OCI-LY3 (cell line): ENCODE measurements around the gene DOCK2.

Experiments used
- H2AFZ ChIP-seq: fragments of 200-600, 300-600 bp; shearing (Covaris generic); 2 replicates; pipeline ENCODE4 v1.6.0; 2014; ENCODE audit warnings: antibody characterized with exemption, low read depth, low read length
- H3K27ac ChIP-seq: fragments of 200-600, 300-600 bp; sonication (generic); 2 replicates; pipeline ENCODE4 v1.5.1; 2014; ENCODE audit warnings: mild to moderate bottlenecking, low read length, moderate library complexity, mixed read lengths
- H3K27me3 ChIP-seq: fragments of 200-600, 300-600 bp; sonication (generic); 2 replicates; pipeline ENCODE4 v1.6.1; 2014; ENCODE audit warnings: low read depth, low read length, mixed read lengths
- H3K36me3 ChIP-seq: fragments of 200-600, 300-600 bp; sonication (generic); replicated peaks from 2 replicates; pipeline ENCODE3; 2014; ENCODE audit warnings: low read depth, low read length, mixed read lengths
- H3K4me1 ChIP-seq: fragments of 300-600, 200-600 bp; sonication (generic); 2 replicates; pipeline ENCODE4 v1.6.1; 2014; ENCODE audit warnings: low read length, mixed read lengths
- H3K4me2 ChIP-seq: fragments of 200-600, 300-600 bp; sonication (generic); 2 replicates; pipeline ENCODE4 v1.6.1; 2014; ENCODE audit warnings: low read length, mixed read lengths
- H3K4me3 ChIP-seq: fragments of 300-600, 200-600 bp; sonication (generic); 2 replicates; pipeline ENCODE4 v1.5.1; 2014; ENCODE audit warnings: antibody characterized with exemption, mild to moderate bottlenecking, low read length, moderate library complexity
- H3K79me2 ChIP-seq: fragments of 300-600, 200-600 bp; shearing (Covaris generic); 2 replicates; pipeline ENCODE4 v1.6.1; 2014; ENCODE audit warnings: mild to moderate bottlenecking, low read length, mixed read lengths
- H3K9ac ChIP-seq: fragments of 300-600, 200-600 bp; shearing (Covaris generic); 2 replicates; pipeline ENCODE4 v1.6.0; 2014; ENCODE audit warnings: mild to moderate bottlenecking, low read length, moderate library complexity
- H3K9me3 ChIP-seq: fragments of 200-600, 300-600 bp; shearing (Covaris generic); 2 replicates; pipeline ENCODE4 v1.6.1; 2014; ENCODE audit warnings: low read length, mixed read lengths; ENCODE audit not compliant: insufficient read depth
- H4K20me1 ChIP-seq: fragments of 200-600, 300-600 bp; sonication (generic); 2 replicates; pipeline ENCODE4 v1.6.1; 2016; ENCODE audit warnings: low read length, mixed read lengths; ENCODE audit not compliant: insufficient read depth
- EZH2phosphoT487 ChIP-seq: fragments of 200-600 bp; shearing (Covaris generic); IDR thresholded peaks from 2 replicates; pipeline ENCODE4 v1.6.1; 2018; ENCODE audit warnings: antibody characterized with exemption, mixed run types, low read depth
- TF ChIP-seq, protein P1 (sequence below): fragments of 200-600, 300-600 bp; sonication (generic); IDR thresholded peaks from 2 replicates; pipeline ENCODE4 v1.5.1; 2014; ENCODE audit warnings: antibody characterized with exemption, low read length, low read depth

Gene DOCK2

DNA sequence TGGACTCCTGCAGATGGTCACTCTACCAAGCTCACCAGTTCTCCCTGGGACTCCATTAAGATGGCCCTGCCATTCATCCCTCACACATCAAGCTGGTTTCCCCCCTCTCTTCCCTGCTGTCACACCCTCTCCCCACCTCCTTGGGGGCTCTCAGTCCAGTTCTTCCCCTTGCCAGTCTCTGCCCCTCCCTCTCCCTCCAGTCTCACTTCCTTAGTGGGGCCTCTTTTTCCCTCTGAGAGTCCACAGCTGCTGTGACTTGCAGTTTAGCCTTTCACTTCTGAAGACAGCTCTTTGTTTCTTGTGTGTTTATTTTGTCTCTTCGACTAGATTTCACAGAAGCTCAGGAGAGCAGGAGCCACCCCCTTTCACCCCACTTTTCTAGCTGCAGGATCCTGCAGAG, 10.5 kb downstream of the DOCK2 start:
- H3K4me2 ChIP-seq: peak overlapping the region; percentile 68
- H3K27me3 ChIP-seq: no peaks in the 10 kb centered on the region
- H3K4me3 ChIP-seq: peak overlapping the region; percentile 56
- H3K9ac ChIP-seq: peak overlapping the region; percentile 24; the same call in 1 of the 2 replicates
- H3K36me3 ChIP-seq: peaks cover 36% of the 10 kb centered on the region
- H3K79me2 ChIP-seq: peaks cover 100% of the 10 kb centered on the region
- H3K4me1 ChIP-seq: peaks cover 58% of the 10 kb centered on the region
- H3K9me3 ChIP-seq: no peaks in the 10 kb centered on the region
- H4K20me1 ChIP-seq: peaks cover 92% of the 10 kb centered on the region
- TF ChIP-seq EZH2phosphoT487: no peak
- TF ChIP-seq, protein P1, sequence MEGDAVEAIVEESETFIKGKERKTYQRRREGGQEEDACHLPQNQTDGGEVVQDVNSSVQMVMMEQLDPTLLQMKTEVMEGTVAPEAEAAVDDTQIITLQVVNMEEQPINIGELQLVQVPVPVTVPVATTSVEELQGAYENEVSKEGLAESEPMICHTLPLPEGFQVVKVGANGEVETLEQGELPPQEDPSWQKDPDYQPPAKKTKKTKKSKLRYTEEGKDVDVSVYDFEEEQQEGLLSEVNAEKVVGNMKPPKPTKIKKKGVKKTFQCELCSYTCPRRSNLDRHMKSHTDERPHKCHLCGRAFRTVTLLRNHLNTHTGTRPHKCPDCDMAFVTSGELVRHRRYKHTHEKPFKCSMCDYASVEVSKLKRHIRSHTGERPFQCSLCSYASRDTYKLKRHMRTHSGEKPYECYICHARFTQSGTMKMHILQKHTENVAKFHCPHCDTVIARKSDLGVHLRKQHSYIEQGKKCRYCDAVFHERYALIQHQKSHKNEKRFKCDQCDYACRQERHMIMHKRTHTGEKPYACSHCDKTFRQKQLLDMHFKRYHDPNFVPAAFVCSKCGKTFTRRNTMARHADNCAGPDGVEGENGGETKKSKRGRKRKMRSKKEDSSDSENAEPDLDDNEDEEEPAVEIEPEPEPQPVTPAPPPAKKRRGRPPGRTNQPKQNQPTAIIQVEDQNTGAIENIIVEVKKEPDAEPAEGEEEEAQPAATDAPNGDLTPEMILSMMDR: no peak
- H2AFZ ChIP-seq: no peak overlapping the region
- H3K27ac ChIP-seq: peak overlapping the region; percentile 66

DNA sequence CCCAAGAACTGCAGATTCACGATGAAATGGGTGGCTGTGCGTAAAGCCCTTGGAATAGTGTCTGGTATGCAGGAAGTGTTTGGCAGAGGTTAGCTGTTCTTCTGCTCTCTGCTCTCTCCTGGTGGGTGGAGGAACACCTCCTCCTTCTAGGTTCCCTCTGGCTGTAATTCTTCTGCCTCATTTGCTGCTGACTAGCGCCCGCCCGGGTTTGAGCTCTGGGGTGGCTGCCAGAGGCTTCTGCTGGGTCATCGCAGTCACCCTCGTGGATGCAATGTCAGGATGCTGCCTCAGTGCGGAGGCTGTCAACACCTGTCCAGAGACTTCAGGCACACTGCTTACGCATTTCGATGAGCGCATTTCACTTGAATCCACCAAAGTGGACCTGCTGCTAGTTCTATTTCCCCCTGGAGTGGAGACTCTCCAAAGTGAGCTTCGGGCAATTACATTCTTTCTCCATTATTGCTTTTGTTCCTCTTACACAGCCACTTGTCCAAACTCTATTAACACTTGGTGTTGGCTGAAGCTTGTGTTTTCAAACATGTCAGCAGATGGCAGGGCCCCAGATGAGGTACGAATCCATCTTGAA, 11.7 kb downstream of the DOCK2 start:
- Histone ChIP-seq H3K9ac (no peak overlapping the region), H3K4me3 (no peak overlapping the region), H3K27ac (no peak overlapping the region), H2AFZ (no peak overlapping the region), H3K4me2 (no peak overlapping the region), H3K4me1 (peaks cover 58% of the 10 kb centered on the region), H4K20me1 (peaks cover 92% of the 10 kb centered on the region), H3K79me2 (peaks cover 100% of the 10 kb centered on the region), H3K9me3 (no peaks in the 10 kb centered on the region), H3K27me3 (no peaks in the 10 kb centered on the region), H3K36me3 (peaks cover 35% of the 10 kb centered on the region)
- TF ChIP-seq EZH2phosphoT487: no peak
- TF ChIP-seq, protein P1: no peak

DNA sequence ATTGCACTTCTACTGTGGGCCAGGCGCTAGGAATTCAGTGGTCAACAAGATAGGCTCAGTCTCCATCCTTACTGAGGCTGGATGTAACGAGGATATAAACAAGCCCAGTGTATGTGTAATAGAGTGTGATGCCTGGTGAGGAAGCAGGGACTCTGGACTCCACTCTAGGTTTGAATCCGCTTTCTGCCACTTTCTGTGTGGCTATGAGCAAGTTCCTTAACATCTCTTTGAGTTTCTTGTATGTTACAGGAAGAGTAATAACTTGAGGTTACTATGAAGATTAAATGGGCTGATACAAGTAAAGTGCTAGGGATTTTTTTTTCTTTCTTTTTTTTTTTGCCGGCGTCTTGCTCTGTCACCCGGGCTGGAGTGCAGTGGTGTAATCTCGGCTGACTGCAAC, 12.4 kb downstream of the DOCK2 start:
- Histone ChIP-seq H3K27me3 (no peaks in the 10 kb centered on the region), H3K4me1 (peaks cover 64% of the 10 kb centered on the region), H3K27ac (no peak overlapping the region), H3K36me3 (peaks cover 38% of the 10 kb centered on the region), H3K4me3 (no peak overlapping the region), H3K9ac (no peak overlapping the region), H3K9me3 (no peaks in the 10 kb centered on the region), H2AFZ (no peak overlapping the region), H3K4me2 (no peak overlapping the region; the same call in 1 of the 2 replicates), H4K20me1 (peaks cover 92% of the 10 kb centered on the region), H3K79me2 (peaks cover 100% of the 10 kb centered on the region)
- TF ChIP-seq, protein P1: no peak
- TF ChIP-seq EZH2phosphoT487: no peak

DNA sequence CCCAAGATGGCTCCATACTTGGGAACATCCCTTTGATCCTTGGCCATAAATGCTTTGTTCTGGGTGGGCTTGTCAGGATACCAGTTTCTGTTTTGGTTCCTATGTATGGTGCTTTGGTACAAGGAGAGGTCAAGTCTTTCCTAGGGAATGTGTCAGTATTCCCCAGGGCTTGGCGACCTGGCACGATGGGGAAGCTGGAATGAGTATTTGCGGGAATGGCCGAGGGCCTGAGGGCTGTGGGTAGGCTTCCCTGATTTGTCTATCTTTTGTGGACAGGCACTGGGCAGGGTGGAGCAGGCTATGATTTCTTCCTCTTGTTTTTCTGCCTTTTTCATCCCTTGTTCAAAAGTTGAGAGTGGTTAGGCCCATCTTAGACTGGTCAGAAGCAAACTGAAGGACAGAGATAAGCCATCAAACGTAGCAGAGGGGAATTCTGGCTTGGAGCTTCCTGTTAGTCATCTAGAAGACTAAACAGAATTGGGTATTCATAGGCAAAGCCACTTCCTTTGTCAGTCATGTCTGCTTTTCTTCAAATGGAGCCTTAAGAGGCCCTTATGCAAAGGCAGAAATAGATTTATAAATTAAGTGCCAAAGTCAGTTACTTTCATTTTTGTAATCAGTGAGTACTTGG, 13.7 kb downstream of the DOCK2 start:
- Histone ChIP-seq H3K36me3 (peaks cover 50% of the 10 kb centered on the region), H3K9ac (no peak overlapping the region), H3K27me3 (no peaks in the 10 kb centered on the region), H2AFZ (no peak overlapping the region), H3K4me1 (peaks cover 77% of the 10 kb centered on the region), H3K27ac (peak overlapping the region; percentile 34; the same call in 1 of the 2 replicates), H3K9me3 (no peaks in the 10 kb centered on the region), H3K79me2 (peaks cover 94% of the 10 kb centered on the region), H3K4me2 (peak overlapping the region; percentile 63), H4K20me1 (peaks cover 97% of the 10 kb centered on the region), H3K4me3 (no peak overlapping the region)
- TF ChIP-seq, protein P1: no peak
- no peak for TF ChIP-seq EZH2phosphoT487
